ENCODE data around the gene ATOH8.
"Not testable (repeated sequence)": the region's sequence is repeated elsewhere in the genome, so short reads cannot be mapped to it uniquely, and the experiment has no call there.

ATOH8 gene

DNA sequence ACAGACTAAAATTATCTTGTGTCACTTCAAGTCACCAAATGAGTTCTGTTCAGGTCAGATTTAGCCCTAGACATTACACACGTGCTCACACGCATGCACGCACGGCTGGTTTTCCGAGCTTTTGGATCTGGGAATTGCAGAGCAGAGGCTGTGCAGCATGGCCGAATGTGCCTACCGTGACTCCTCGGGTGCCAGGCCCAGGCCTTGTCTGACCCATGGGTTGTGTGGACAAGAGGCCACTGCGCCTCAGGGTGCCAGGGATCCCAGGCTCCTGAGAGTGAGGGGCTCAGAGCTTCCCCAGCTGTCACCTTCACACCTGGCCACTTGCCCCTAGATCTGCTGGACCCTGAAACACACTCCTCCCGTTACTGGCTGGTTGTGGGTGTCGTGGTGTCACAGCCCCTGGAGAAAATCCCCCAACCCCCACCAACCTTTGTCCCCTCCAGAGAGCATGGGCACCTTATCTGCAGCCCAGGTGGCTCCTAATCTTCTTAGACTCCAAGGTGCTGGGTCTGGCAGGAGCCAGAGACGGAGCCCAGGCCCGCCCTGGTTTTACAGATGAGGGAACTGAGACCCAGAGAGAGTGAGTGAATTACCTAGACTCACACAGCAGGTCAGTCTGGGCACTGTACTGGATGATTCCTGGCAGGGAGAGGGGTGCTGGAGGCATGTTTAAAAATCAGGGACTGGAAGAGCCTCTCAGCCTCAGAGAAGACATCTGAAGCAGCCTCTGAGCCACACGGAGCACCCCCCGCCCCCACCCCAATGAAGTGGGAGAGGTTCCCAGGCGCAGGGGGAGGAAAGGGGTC, 56.8 kb downstream of the ATOH8 start:
- DNase-seq: no peak

DNA sequence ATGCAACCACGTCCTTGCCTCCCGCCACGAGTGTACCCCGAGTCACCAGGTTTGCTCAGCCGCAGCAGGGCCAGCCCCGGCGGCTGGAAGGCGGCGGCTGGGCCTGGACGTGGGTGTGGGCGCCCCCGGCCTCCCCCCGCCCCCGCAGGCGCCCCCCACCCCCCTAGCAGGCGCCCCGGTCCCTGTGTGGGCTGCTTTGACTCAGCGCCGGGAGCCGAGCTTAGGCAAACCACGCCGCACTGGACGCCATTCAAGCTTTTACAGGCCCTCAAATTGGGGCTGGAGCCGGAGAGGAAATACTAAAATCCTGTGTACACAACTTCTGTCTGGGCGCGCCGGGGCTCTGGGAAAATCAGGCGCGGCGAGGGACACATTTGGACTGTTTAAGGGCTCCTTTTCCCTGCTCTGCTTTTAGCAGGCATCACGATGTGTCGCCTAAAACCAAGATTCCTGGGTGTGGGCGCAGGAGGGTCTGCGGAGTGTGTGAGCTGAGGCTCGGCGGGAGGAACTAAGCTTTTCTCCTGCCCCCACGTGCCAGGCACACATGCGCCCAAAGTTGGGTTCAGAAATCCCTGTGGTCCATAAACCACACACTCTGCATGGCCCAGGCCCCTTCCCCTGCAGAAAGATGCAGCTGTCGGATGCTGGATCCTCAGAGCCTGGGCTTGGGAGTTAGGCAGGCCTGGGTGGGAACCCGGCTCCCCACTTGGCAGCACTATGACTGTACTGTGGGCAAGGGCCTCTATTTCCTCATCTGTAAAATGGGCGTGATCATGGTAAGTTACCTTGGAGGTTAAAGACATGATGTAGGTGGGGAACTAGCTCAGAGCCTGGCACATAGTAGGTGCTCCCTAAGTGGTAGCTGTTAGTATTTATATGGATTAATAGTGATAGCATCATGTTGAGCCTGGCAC, 57.6 kb downstream of the ATOH8 start:
- no peak for DNase-seq

DNA sequence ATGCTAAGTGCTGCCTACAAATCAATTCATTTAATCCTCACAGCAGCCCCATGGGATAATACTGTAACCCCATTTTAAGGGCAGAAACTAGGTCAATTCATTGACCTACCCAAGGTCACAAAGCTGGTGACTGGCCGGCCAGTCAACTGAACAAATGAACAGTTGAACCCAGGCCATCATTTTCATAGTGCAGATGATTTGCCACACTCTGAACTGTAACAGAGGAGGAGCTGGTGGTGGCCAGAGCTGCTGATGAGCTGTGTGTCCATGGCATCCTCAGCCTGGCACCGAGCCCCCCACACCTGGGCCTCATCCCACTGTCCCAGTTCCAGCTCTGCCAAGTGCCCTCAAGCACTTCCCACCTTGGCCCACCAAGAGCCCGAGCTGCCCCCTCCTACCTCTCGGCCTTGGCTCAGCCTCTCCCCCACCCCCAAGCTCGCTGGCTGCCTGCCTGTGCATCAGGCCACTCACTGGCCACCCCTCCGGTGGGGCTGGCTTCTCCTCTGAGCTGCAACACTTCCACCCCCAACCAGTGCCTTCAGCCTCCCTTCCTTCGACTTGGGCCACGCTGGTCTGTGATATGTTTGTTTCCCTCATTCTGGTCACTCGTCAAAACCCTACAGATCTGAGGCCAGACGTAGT, 58.4 kb downstream of the ATOH8 start:
- DNase-seq: no peak

DNA sequence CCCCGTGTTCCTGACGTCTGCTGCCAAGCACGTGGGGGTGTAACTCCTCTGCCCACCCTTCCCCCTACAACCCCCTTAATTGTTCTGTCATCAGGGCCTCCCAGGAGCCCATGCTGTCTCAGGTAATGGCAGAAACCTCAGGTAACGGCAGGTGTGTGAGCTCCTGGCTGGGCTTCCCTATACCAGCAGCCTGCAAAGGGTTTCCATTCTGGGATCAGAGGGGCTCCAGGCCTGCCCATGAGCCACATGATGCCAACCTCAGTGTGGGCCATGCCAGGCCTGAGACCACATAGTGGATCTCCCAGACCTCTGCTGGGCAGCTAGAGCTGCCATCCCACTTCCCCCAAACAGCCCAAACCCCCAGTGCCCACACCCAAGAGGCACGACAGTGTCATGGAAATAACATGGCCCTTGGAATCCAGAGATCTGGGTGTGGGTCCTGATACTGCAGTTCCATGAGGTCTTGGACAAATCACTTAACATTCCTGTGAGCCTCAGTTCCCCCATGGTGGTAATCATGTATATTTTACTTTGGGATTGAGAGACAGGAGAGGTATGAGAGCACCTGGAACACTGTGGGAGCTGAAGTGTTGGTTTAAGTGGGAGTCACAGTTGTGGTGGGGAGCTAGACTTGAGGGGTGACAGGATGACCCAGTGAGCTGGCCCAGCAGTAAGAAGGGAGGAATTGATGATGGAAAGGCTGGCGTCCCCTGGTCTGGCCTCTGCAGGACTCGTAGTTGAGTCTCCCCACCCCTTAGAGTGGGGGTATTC, 59.6 kb downstream of the ATOH8 start:
- DNase-seq: no peak

DNA sequence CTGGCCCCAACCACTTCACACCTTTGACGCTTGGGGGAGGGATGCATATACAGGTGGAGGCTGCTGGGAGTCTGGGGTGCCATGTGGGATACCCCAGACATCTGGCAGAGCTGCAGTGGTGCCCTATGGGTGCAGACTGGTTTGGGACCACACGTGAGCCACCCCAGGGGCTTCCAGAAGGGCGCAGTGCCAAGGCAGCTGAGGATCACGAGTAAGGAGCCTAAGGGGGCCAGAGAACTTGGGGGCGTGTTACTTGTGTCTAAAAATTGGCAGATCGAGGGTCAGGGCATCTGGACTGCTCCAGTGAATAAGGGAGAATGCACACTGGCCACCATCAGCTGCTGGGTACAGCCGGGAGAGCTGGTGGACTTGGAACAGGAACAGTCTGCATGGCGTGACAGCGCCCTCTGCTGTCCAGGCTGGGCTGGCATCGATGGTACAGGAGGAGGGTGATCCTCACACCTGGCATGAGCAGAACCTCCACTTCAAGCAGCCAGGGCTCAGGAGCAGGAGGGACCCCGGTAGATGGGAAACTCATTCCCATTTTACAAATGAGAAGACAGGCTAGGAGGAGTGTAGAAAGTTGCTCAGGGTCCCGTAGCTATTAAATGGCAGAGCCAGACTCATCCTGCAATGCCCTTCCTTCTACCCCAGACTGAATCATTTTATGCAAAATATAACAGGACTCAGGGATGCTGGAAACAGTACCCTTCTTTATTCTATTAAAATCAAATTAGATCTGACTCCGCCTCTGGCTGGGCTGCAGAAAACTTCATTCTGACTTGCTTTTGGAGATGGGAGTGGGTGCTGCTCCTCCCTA, 60.4 kb downstream of the ATOH8 start:
- peak; percentile 62 to 76 for DNase-seq

DNA sequence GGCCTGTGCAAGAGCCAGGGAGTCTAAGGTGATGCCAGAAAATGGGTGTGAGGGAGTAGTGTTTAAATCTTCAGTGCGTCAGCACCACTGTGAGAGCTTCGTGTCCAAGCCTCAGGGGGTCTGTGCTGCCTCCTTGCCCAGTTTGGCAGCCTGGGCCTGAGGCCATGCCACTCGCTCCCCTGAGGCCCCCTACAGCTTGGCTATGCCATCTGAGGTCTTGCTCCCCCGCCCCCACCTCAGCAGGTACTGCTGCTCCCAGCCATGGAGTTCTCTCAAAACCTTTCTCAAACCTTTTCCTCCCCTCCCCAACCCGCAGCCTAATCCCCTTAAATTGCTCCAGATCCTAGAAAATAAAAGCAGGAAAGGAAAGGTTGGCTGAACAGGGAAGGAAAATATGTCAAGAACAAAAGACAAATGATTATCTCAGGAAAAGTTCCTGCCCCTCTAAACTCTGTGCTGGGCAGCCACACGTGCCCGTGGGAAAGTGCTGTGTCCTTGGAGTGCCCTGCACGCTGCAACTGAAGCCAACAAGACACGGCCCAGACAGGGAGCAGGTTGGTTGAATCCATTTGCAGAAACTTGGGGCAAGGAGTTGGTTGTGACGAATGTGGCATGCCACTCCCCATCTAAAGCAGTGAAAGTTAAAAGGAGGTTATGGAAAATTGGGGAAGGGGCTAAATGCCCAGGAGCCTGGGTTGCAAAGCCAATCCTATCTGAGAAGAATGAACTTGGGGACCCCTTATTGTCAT, 61.2 kb downstream of the ATOH8 start:
- no peak for DNase-seq

DNA sequence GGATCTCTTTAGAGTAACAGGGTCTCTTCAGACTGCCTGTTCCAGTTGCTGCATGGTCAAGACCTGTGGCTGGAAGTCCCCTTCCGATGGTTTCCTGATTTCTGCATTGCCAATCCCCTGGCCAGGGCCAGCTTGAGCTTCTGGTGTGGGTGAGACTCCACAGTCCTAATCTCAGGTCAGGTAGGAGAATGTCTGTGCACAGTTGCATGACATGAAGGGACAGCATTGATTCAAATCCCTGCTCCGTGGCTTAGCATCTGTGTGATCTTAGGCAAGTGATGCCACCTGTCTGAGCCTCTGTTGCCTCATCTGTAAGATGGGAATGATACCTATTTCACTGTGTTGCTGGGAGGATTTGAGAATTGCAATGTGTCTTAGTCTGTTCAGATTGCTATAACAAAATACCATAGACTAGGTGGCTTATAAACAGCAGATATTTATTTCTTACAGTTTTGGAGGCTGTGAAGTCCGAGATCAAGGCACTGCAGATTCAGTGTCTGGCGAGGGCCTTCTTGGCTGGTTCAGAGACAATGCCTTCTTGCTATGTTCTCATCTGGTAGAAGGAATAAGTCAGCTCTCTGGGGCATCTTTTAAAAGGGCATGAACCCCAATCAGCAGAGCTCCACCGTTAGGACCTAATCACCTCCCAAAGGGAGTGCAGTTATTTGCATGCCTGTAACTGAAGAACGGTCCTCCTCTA, 66.2 kb downstream of the ATOH8 start:
- DNase-seq: no peak

DNA sequence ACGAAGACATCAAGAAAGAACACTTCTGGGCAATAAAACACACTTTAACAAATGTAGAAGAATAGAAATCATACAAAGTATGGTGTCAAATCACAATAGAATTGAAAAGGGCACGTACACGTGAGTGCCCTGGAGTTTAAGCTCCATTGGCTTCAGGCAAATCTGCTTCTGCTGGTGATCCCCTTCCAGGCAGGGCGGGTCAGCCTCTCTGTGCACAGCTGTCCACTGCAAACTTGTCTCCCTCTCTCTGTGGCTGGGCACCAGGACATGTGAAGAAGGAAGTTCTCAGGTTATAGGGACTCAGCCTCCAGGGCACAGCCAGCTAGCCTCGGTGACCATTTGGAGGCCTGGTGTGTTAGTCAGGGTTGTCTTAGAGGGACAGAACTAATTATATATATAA, 69.0 kb downstream of the ATOH8 start:
- DNase-seq: no peak

DNA sequence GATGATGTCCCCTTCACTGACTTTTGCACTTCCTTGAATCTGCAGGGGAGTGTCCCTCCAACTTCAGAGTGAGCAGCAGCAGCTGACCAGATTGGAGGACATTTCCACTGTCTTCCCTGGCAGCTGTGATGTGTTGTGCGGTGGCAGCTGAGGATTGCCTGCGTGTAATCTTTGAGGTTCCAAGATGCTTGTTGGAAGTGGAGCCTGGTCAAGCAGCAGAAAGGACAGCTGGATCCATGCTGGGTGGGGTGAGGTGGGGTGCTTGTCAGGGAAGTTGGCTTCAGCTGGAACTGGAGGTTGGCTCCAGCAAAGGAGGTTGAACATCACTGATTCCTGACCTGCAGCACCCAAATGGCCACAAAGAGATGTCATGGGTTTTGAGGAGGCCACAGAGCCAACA, 70.2 kb downstream of the ATOH8 start:
- DNase-seq: no peak

DNA sequence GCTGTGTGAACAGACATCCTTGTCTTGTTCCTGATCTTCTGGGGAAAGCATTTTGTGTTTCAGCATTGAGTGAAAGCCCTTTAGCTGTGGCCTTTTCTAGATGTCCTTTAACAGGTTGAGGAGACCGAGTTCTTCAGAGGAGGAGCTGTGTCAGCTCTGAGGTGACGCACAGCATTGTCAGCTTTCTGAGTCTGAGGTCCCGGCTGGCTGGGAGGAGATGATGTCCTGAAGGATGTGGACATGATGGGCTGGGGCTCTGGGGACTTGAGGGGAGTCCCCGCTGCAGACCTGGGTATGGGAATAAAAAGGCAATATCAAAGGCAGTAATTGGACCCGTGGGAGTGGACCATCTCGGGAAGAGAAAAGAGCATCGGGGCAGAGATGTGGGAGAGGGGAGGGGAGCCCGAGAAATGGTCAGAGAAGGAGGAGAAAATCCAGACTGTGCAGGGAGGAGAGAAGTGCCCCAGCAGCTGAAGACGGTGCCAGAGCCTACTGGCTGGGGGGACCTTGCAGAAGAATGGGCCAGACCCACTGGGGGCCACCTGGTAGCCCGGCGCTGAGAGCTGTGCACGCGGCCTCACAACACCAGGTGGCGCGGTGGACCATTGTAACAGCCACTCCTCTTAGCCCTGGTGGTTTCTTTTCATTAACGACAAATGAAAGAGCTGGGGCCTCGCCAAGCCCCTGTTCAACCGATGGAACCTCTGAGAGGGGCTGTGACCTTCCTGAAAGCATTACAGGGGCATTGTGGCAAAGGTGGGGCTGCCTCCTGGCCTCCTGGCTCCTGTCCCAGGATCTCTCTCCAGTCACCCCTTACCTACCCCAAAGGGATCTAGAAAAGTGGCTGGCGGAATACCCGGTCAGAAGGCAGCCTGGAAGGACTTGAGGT, 73.4 kb downstream of the ATOH8 start:
- DNase-seq: peak in 1 of 2 experiments; percentile 6

DNA sequence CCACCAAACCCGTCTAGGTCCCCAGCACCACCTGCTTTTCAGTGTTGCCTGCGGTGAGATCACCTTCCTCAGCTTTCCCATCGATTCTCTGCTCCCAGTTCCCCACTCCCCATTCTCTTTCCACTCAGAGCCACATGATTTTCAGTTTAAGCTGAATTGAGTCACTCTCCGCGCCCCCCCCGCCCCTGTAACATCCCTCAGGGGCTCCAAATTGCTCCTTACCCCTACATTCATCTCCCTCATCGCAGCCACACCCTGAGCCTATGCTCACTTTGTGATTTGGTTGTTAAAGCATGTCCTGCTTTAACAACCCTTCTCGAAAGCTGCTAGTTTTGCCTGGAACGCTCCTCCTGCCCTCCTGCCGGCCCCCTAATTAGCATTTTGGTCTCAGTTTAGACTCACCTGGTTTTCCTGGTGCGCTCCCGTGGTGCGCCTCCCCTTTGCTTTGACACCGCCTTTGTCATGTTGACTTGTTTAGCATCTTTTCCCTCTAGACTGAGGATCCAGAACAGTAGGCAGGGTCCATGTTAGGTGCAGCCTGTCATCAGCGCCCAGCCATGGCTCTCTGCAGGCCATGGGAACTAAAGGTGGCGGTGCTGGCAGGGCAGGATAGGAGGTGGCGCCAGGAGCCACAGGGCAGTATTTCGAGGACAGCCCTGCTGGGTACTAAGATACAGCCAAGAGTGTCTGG, 74.2 kb downstream of the ATOH8 start:
- DNase-seq: no peak

DNA sequence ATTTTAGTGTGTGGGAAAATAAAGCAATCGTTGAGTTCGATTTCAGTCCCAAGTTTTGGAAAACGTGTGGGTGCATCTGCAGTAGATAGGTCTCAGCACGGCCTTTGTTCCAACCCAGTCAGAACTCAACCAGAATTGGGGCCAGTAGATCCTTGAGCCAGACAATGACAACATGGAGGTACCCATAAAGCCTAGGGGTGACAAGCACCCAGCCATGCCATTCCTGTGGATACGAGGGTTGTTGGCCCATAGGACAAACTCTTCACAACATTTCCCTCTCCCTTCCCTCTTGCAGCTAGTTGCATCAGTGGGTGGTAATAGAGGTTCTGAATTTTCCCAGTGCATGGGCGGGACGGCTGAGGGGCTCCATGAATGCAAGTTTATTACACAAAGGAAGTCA, 74.9 kb downstream of the ATOH8 start:
- DNase-seq: no peak

DNA sequence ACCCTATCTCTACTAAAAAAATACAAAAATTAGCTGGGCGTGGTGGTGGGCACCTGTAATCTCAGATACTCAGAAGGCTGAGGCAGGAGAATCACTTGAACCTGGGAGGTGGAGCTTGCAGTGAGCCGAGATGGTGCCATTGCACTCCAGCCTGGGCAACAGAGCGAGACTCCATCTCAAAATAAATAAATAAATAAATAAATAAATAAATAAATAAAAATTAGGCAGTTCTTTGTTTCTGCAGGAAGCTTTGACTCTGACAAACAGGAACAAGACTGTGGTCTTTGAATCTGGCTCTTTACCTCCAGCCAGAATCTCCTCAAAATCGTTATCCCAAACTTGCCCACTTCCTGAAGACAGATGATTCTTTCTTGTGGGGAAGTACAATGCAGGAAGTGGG, 75.6 kb downstream of the ATOH8 start:
- not testable (repeated sequence) for DNase-seq

DNA sequence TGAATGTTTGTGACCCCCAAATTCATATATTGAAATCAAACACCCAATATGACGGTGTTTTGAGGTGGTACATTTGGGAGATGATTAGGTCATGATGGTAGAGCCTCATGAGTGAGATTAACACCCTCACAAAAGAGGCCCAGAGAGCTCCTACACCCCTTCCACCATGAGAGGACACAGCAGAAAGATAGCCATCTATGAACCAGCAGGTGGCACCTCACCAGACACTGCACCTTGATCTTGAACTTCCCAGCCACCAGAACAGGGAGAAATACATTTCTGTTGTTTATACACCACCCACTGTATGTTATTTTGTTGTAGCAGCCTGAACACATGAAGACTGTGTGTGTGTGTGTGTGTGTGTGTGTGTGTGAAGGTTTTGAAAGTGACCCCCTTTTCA, 76.9 kb downstream of the ATOH8 start:
- DNase-seq: no peak

DNA sequence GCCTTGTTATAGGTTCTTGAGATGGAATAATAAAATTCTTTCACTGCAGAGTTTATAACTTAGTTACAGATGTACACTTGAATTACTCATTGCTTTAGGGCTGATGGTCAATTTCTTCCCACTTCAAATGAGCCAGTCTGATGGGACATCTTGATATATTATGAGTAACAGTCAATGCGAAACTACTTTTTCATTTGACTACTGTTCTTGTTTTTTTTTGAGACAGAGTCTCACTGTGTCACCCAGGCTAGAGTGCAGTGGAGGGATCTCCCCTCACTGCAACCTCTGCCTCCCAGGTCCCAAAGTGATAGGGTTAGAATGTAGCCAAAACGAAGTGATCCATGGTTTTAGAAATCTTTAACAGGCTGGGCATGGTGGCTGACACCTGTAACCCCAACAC, 77.9 kb downstream of the ATOH8 start:
- DNase-seq: no peak

DNA sequence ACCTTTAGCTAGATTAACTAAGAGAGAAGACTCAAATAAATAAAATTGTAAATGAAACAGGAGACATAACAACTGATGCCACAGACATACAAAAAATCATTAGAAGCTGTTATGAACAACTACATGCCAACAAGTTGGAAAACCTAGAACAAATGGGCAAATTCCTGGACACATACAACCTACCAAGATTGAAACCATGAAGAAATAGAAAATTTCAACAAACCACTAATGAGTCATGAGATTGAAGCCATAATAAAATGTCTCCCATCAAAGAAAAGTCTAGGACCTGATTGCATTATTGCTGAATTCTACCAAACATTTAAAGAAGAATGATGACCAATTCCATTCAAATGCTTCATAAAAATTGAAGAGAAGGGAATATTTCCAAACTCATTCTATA, 80.7 kb downstream of the ATOH8 start:
- DNase-seq: no peak

Measured in cerebellar nuclear complex (tissue), 1 donor.